ENCODE measurements around the gene INPP5J. TPM values are rescaled to one million over a fixed set of nuclear protein-coding genes. Genes with fewer than 3 reads are reported as not detected.
A peak's percentile ranks its signal among the peaks of the same experiment; 100 is the strongest.

INPP5J gene
- total and polyA plus RNA-seq, 2 of the 13 experiments (the other 11 are each of a cell fraction or from before 2014, with no cell fraction given) = 0.24 to 1.1 TPM

DNA sequence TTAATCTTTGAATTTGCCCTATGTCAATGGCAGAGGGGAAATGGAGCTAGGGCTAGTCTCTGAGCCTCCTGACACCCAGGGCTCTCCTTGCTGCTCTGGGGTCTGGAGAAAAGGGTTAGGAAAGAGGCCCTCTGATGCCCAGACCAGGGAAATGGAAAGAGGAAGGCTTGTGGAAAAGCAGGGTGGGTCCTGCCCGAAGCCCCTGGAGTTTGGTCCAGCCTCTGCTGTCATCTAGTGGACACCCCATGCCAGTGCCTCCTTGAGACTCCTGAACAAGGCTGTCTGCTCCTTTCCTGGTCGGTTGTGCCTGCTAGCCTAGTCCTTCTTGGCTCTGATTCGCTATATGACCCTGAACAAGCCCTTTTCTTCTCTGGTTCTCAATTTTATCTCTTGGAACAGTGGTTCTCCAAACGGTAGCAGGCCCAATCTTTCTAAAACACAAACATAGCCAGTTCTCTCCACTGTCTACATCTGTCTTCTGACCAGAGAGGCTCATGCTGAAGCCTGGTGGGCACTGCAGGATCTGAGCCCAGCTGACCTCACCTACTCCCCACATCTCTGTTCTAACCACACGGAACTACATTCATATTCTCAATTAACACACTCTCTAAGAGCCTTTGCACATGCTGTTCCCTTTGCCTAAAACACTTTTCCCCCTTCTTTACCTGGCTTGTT lies 26.3 kb downstream of the INPP5J start (continued):
- TF ChIP-seq, protein P1, sequence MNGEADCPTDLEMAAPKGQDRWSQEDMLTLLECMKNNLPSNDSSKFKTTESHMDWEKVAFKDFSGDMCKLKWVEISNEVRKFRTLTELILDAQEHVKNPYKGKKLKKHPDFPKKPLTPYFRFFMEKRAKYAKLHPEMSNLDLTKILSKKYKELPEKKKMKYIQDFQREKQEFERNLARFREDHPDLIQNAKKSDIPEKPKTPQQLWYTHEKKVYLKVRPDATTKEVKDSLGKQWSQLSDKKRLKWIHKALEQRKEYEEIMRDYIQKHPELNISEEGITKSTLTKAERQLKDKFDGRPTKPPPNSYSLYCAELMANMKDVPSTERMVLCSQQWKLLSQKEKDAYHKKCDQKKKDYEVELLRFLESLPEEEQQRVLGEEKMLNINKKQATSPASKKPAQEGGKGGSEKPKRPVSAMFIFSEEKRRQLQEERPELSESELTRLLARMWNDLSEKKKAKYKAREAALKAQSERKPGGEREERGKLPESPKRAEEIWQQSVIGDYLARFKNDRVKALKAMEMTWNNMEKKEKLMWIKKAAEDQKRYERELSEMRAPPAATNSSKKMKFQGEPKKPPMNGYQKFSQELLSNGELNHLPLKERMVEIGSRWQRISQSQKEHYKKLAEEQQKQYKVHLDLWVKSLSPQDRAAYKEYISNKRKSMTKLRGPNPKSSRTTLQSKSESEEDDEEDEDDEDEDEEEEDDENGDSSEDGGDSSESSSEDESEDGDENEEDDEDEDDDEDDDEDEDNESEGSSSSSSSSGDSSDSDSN (CRISPR knock-in tag; IDR thresholded peaks at IDR 0.05) = 0 out of 2 replicates have a peak, but pooled peaks have one; percentile 18
- no peak for TF ChIP-seq KMT2A (CRISPR knock-in tag; IDR thresholded peaks at IDR 0.05)
- TF ChIP-seq, protein P2, sequence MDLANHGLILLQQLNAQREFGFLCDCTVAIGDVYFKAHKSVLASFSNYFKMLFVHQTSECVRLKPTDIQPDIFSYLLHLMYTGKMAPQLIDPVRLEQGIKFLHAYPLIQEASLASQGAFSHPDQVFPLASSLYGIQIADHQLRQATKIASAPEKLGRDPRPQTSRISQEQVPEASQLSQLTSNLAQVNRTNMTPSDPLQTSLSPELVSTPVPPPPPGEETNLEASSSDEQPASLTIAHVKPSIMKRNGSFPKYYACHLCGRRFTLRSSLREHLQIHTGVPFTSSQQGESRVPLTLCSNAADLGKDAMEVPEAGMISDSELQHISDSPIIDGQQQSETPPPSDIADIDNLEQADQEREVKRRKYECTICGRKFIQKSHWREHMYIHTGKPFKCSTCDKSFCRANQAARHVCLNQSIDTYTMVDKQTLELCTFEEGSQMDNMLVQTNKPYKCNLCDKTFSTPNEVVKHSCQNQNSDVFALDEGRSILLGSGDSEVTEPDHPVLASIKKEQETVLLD (CRISPR knock-in tag; IDR thresholded peaks at IDR 0.05; ENCODE audit: low read depth) = no peak
- TF ChIP-seq ATF7 (IDR thresholded peaks at IDR 0.05) = no peak
- no peak for TF ChIP-seq ATF7 (CRISPR knock-in tag; IDR thresholded peaks at IDR 0.05)
- TF ChIP-seq XRCC5 (optimal IDR thresholded peaks at IDR 0.05; ENCODE audit: low read length) = peak; percentile 57
- TF ChIP-seq, protein P3, sequence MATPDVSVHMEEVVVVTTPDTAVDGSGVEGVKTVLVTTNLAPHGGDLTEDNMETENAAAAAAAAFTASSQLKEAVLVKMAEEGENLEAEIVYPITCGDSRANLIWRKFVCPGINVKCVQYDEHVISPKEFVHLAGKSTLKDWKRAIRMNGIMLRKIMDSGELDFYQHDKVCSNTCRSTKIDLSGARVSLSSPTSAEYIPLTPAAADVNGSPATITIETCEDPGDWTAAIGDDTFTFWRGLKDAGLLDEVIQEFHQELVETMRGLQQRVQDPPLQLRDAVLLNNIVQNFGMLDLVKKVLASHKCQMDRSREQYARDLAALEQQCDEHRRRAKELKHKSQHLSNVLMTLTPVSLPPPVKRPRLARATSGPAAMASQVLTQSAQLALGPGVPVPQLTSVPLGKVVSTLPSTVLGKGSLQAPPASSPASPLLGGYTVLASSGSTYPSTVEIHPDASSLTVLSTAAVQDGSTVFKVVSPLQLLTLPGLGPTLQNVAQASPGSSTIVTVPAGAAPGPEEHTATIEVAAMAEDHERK (CRISPR knock-in tag; IDR thresholded peaks at IDR 0.05; ENCODE audit: low read depth) = no peak
- TF ChIP-seq KLF12 (CRISPR knock-in tag; IDR thresholded peaks at IDR 0.05; ENCODE audit: borderline replicate concordance) = no peak
- TF ChIP-seq SALL1 (CRISPR knock-in tag; IDR thresholded peaks at IDR 0.05) = peak; percentile 25; the same call in 1 of the 2 replicates
- no peak for TF ChIP-seq ZFP41 (CRISPR knock-in tag; IDR thresholded peaks at IDR 0.05; ENCODE audit: borderline replicate concordance)
- TF ChIP-seq EEA1 (CRISPR knock-in tag; IDR thresholded peaks at IDR 0.05; ENCODE audit: borderline replicate concordance) = no peak
- TF ChIP-seq MATR3 (CRISPR knock-in tag; IDR thresholded peaks at IDR 0.05) = no peak
- TF ChIP-seq ZNF317 (CRISPR knock-in tag; IDR thresholded peaks at IDR 0.05) = peak; percentile 97
- TF ChIP-seq, protein P4, sequence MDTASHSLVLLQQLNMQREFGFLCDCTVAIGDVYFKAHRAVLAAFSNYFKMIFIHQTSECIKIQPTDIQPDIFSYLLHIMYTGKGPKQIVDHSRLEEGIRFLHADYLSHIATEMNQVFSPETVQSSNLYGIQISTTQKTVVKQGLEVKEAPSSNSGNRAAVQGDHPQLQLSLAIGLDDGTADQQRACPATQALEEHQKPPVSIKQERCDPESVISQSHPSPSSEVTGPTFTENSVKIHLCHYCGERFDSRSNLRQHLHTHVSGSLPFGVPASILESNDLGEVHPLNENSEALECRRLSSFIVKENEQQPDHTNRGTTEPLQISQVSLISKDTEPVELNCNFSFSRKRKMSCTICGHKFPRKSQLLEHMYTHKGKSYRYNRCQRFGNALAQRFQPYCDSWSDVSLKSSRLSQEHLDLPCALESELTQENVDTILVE (CRISPR knock-in tag; IDR thresholded peaks at IDR 0.05) = no peak
- TF ChIP-seq ZSCAN29 (CRISPR knock-in tag; conservative IDR thresholded peaks at IDR 0.05) = no peak
- no peak for TF ChIP-seq KDM4B (CRISPR knock-in tag; IDR thresholded peaks at IDR 0.05)
- no peak for TF ChIP-seq TEAD2 (CRISPR knock-in tag; IDR thresholded peaks at IDR 0.05)
- TF ChIP-seq ZNF256 (CRISPR knock-in tag; conservative IDR thresholded peaks at IDR 0.05) = no peak
- no peak for TF ChIP-seq HNRNPK (IDR thresholded peaks at IDR 0.05; ENCODE audit: low read depth, low read length, poor library complexity, severe bottlenecking)
- no peak for TF ChIP-seq TCF7L2 (IDR thresholded peaks at IDR 0.05; ENCODE audit: low read depth, low read length)
- TF ChIP-seq, protein P5, sequence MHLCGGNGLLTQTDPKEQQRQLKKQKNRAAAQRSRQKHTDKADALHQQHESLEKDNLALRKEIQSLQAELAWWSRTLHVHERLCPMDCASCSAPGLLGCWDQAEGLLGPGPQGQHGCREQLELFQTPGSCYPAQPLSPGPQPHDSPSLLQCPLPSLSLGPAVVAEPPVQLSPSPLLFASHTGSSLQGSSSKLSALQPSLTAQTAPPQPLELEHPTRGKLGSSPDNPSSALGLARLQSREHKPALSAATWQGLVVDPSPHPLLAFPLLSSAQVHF (CRISPR knock-in tag; IDR thresholded peaks at IDR 0.05) = no peak
- no peak for TF ChIP-seq ATM (IDR thresholded peaks at IDR 0.05; ENCODE audit: borderline replicate concordance)
- no peak for TF ChIP-seq SALL2 (CRISPR knock-in tag; IDR thresholded peaks at IDR 0.05)
- 0 out of 2 replicates have a peak, but pooled peaks have one; percentile 50 for TF ChIP-seq KDM2A (CRISPR knock-in tag; IDR thresholded peaks at IDR 0.05; ENCODE audit: borderline replicate concordance, low read depth)
- TF ChIP-seq HMG20B (CRISPR knock-in tag; conservative IDR thresholded peaks at IDR 0.05) = no peak
